Liver (tissue), 9 donors: ENCODE results near the gene PGR. TPM values are rescaled to one million over a fixed set of nuclear protein-coding genes. Genes with fewer than 3 reads are reported as not detected.

Experiments used
- DNase-seq: peaks from one replicate; pipeline ENCODE4 v3.0.0-alpha.2; 2017; ENCODE audit warnings: low spot score
- H3K27ac ChIP-seq, 2 donors: one replicate each; pipeline ENCODE4 v1.7.0; 2013; ENCODE audit warnings: inconsistent platforms in 2 of 2, low read length in 2 of 2, control low read depth in 1 of 2, low read depth in 1 of 2, mild to moderate bottlenecking in 1 of 2
- H3K27me3 ChIP-seq, 4 donors: one replicate each; pipeline versions ENCODE4 v1.6.1 to v1.7.0; 2013; ENCODE audit warnings: low read length in 3 of 4, inconsistent platforms in 1 of 4, mild to moderate bottlenecking in 1 of 4, moderate library complexity in 1 of 4; ENCODE audit not compliant: control insufficient read depth in 4 of 4, insufficient read depth in 4 of 4
- H3K36me3 ChIP-seq, 4 donors: one replicate each; pipeline versions ENCODE4 v1.6.1 to v1.7.0; 2013; ENCODE audit warnings: low read length in 3 of 4, mild to moderate bottlenecking in 3 of 4, low read depth in 1 of 4, moderate library complexity in 1 of 4; ENCODE audit not compliant: control insufficient read depth in 4 of 4, insufficient read depth in 3 of 4
- H3K4me1 ChIP-seq, 4 donors: one replicate each; pipeline versions ENCODE4 v1.6.1 to v1.7.0; 2013; ENCODE audit warnings: low read length in 3 of 4, mild to moderate bottlenecking in 3 of 4, moderate library complexity in 1 of 4; ENCODE audit not compliant: control insufficient read depth in 4 of 4, insufficient read depth in 4 of 4
- H3K4me3 ChIP-seq, 3 donors: one replicate each; pipeline versions ENCODE4 v1.6.1 to v1.7.0; 2013; ENCODE audit warnings: low read length in 3 of 3, control low read depth in 1 of 3, low read depth in 1 of 3, mild to moderate bottlenecking in 1 of 3
- H3K9ac ChIP-seq, 2 donors: one replicate each; pipeline ENCODE4 v1.7.0; 2013; ENCODE audit warnings: low read length in 2 of 2, mild to moderate bottlenecking in 2 of 2, moderate library complexity in 2 of 2, control low read depth in 1 of 2, low read depth in 1 of 2
- H3K9me3 ChIP-seq, 4 donors: one replicate each; pipeline versions ENCODE4 v1.6.1 to v1.7.0; 2013; ENCODE audit warnings: low read length in 3 of 4; ENCODE audit not compliant: control insufficient read depth in 4 of 4
- EGR1 ChIP-seq, 2 donors: IDR thresholded peaks; 2 replicates each; pipeline ENCODE4 v1.6.1; 2016 to 2018; ENCODE audit warnings: antibody characterized with exemption in 2 of 2, low read depth in 2 of 2
- FOXA1 ChIP-seq: IDR thresholded peaks from 2 replicates; pipeline ENCODE4 v1.6.1; 2016; ENCODE audit warnings: antibody characterized with exemption
- FOXA2 ChIP-seq: IDR thresholded peaks from 2 replicates; pipeline ENCODE4 v1.6.1; 2016; ENCODE audit warnings: antibody characterized with exemption
- GABPA ChIP-seq, 2 donors: IDR thresholded peaks in 1 of 2; conservative IDR thresholded peaks in 1 of 2; 2 replicates each; pipeline ENCODE4 v1.6.1; 2016; ENCODE audit warnings: antibody characterized with exemption in 2 of 2, mild to moderate bottlenecking in 1 of 2, moderate library complexity in 1 of 2
- HNF4A ChIP-seq, 2 donors: conservative IDR thresholded peaks; 2 replicates each; pipeline ENCODE4 v1.6.1; 2016; ENCODE audit warnings: antibody characterized with exemption in 2 of 2, mild to moderate bottlenecking in 2 of 2
- HNF4G ChIP-seq: IDR thresholded peaks from 2 replicates; pipeline ENCODE4 v1.6.1; 2016; ENCODE audit warnings: antibody characterized with exemption
- JUND ChIP-seq, 2 donors: IDR thresholded peaks; 2 replicates each; pipeline ENCODE4 v1.6.1; 2016; ENCODE audit warnings: antibody characterized with exemption in 2 of 2
- NR2F2 ChIP-seq: IDR thresholded peaks from 2 replicates; pipeline ENCODE4 v1.6.1; 2016; ENCODE audit warnings: antibody characterized with exemption
- RAD21 ChIP-seq, 2 donors: IDR thresholded peaks; 2 replicates each; pipeline ENCODE4 v1.6.1; 2016; ENCODE audit warnings: antibody characterized with exemption in 2 of 2, mild to moderate bottlenecking in 2 of 2
- RXRA ChIP-seq, 2 donors: IDR thresholded peaks; 2 replicates each; pipeline ENCODE4 v1.6.1; 2017 to 2018; ENCODE audit warnings: antibody characterized with exemption in 2 of 2, mild to moderate bottlenecking in 1 of 2
- SP1 ChIP-seq: IDR thresholded peaks from 2 replicates; pipeline ENCODE4 v1.6.1; 2018; ENCODE audit warnings: antibody characterized with exemption, mild to moderate bottlenecking
- TAF1 ChIP-seq: conservative IDR thresholded peaks from 2 replicates; pipeline ENCODE4 v1.6.1; 2016; ENCODE audit warnings: antibody characterized with exemption, mild to moderate bottlenecking
- YY1 ChIP-seq: IDR thresholded peaks from 2 replicates; pipeline ENCODE4 v1.6.1; 2016; ENCODE audit warnings: antibody characterized with exemption, mild to moderate bottlenecking
- WGBS: extraction: QIAGEN DNeasy Blood & Tissue Kit; methylation state at CpG from one replicate; pipeline ENCODE4 v1.1.7; 2013; 5-methylcytosine and 5-hydroxymethylcytosine counted together
- polyA plus RNA-seq, 2 donors: library from polyadenylated mRNA; stranded (reverse) in 1 of 2; unstranded in 1 of 2; fragments of 200-250 nt in 1 of 2; fragments of >200 nt in 1 of 2; fragmentation: Nextera tagmentation in 1 of 2; extraction: Ambion mirVana in 1 of 2; gene quantifications; one replicate each; pipeline versions ENCODE4 v1.2.1 to v1.2.3, GENCODE V29; 2013 to 2015
- total RNA-seq, 2 donors: library from RNA; depleted of rRNA; stranded (reverse); fragments of >200 nt; gene quantifications; one replicate each; pipeline ENCODE4 v1.2.3, GENCODE V29; 2014
- TF ChIP-seq, protein P1 (sequence below): fragments of 150-350 bp; IDR thresholded peaks from 2 replicates; pipeline ENCODE4 v1.5.1; 2017; ENCODE audit warnings: improper control_type of control experiment, low read depth, low read length; ENCODE audit not compliant: missing input control
- TF ChIP-seq, protein P2 (sequence below): IDR thresholded peaks from 2 replicates; pipeline ENCODE4 v1.6.1; 2016; ENCODE audit warnings: antibody characterized with exemption
- TF ChIP-seq, protein P3 (sequence below): IDR thresholded peaks from 2 replicates; pipeline ENCODE4 v1.6.1; 2016; ENCODE audit warnings: antibody characterized with exemption
- TF ChIP-seq, protein P4 (sequence below): IDR thresholded peaks from 2 replicates; pipeline ENCODE4 v1.6.1; 2016; ENCODE audit warnings: antibody characterized with exemption
- donor health status: healthy.
- donor health status: healthy.
- donor health status: healthy.
- donor health status: healthy.
- donor health status: healthy.

PGR gene
- total and polyA plus RNA-seq, 4 donors, result 0.04 to 0.17 (median 0.16) TPM; not detected in 1

DNA sequence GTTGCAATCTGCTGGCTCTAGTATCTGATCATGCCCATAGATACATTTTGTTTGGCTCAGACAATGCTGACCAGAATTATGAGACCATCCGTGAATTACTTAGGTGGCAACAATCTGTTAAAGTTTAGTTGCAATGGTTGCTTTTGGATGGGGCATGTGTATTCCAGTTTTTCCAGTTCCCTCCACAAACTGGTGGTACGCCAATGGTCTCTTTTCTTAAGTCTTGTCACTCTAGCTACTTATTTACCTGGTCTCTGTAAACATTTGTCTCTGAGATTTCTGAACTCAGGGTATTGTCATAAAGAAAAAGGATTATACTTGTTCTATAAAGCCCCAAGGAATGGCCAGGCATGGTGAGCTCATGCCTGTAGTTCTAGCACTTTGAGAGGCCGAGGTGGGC lies 65.9 kb downstream of the PGR start:
- 57% methylated on average over 3 of the region's 3 CpGs for WGBS
- no peaks in the 10 kb centered on the region for H3K27me3 ChIP-seq
- no peak for TF ChIP-seq GABPA (IDR thresholded peaks at IDR 0.05 in 1 of 2, conservative IDR thresholded peaks at IDR 0.05 in 1 of 2)
- TF ChIP-seq YY1, result no peak
- no peak for TF ChIP-seq JUND (IDR thresholded peaks at IDR 0.05)
- TF ChIP-seq, protein P1, sequence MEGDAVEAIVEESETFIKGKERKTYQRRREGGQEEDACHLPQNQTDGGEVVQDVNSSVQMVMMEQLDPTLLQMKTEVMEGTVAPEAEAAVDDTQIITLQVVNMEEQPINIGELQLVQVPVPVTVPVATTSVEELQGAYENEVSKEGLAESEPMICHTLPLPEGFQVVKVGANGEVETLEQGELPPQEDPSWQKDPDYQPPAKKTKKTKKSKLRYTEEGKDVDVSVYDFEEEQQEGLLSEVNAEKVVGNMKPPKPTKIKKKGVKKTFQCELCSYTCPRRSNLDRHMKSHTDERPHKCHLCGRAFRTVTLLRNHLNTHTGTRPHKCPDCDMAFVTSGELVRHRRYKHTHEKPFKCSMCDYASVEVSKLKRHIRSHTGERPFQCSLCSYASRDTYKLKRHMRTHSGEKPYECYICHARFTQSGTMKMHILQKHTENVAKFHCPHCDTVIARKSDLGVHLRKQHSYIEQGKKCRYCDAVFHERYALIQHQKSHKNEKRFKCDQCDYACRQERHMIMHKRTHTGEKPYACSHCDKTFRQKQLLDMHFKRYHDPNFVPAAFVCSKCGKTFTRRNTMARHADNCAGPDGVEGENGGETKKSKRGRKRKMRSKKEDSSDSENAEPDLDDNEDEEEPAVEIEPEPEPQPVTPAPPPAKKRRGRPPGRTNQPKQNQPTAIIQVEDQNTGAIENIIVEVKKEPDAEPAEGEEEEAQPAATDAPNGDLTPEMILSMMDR, result no peak
- no peak for TF ChIP-seq HNF4A (conservative IDR thresholded peaks at IDR 0.05)
- no peak for TF ChIP-seq EGR1 (IDR thresholded peaks at IDR 0.05; ENCODE audit: low read depth in 2 of 2)
- TF ChIP-seq, protein P2, sequence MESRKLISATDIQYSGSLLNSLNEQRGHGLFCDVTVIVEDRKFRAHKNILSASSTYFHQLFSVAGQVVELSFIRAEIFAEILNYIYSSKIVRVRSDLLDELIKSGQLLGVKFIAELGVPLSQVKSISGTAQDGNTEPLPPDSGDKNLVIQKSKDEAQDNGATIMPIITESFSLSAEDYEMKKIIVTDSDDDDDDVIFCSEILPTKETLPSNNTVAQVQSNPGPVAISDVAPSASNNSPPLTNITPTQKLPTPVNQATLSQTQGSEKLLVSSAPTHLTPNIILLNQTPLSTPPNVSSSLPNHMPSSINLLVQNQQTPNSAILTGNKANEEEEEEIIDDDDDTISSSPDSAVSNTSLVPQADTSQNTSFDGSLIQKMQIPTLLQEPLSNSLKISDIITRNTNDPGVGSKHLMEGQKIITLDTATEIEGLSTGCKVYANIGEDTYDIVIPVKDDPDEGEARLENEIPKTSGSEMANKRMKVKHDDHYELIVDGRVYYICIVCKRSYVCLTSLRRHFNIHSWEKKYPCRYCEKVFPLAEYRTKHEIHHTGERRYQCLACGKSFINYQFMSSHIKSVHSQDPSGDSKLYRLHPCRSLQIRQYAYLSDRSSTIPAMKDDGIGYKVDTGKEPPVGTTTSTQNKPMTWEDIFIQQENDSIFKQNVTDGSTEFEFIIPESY, result no peak
- TF ChIP-seq HNF4G, result no peak
- no peak for TF ChIP-seq FOXA2
- no peak for TF ChIP-seq FOXA1
- TF ChIP-seq RXRA (IDR thresholded peaks at IDR 0.05), result no peak
- TF ChIP-seq, protein P3, sequence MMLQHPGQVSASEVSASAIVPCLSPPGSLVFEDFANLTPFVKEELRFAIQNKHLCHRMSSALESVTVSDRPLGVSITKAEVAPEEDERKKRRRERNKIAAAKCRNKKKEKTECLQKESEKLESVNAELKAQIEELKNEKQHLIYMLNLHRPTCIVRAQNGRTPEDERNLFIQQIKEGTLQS, result no peak
- no peak for TF ChIP-seq NR2F2
- no peak for TF ChIP-seq SP1
- TF ChIP-seq TAF1, result no peak
- no peak for TF ChIP-seq RAD21 (IDR thresholded peaks at IDR 0.05)
- TF ChIP-seq, protein P4, sequence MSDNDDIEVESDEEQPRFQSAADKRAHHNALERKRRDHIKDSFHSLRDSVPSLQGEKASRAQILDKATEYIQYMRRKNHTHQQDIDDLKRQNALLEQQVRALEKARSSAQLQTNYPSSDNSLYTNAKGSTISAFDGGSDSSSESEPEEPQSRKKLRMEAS, result no peak

DNA sequence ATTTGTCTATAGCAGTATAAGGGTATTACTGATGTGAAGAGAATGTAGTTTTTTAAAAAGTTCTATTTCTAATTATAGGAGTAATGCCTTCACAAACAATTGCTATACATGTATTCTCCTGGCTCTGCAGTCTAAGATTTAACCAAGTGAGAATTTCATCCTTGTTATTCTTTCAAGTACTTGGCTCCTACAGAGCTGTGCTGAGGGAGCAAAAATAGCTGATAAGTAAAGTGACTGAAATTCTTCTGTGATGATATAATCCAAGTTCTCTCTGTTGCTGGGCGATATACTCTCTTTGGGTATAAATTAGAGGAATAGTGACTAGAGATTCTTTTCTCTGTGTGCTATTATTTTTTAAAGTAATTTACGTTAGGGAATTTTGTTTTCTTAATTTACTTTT lies 68.0 kb downstream of the PGR start:
- H3K4me1 ChIP-seq, result no peaks in the 10 kb centered on the region
- 65% methylated on average over 2 of the region's 2 CpGs for WGBS
- no peak for TF ChIP-seq RXRA (IDR thresholded peaks at IDR 0.05)
- no peak for TF ChIP-seq NR2F2
- TF ChIP-seq SP1, result no peak
- TF ChIP-seq, protein P3, result no peak
- TF ChIP-seq RAD21 (IDR thresholded peaks at IDR 0.05), result no peak
- no peak for DNase-seq
- H3K27me3 ChIP-seq, result no peaks in the 10 kb centered on the region
- H3K36me3 ChIP-seq, result no peaks in the 10 kb centered on the region
- no peaks in the 10 kb centered on the region for H3K9me3 ChIP-seq
- no peak overlapping the region for H3K4me3 ChIP-seq
- no peak overlapping the region for H3K9ac ChIP-seq
- H3K27ac ChIP-seq, result no peak overlapping the region

More for the DNA sequence above, 65.9 kb downstream of the PGR start:
- Histone ChIP-seq H3K27ac (no peak overlapping the region), H3K4me3 (no peak overlapping the region), H3K36me3 (no peaks in the 10 kb centered on the region), H3K4me1 (no peaks in the 10 kb centered on the region), H3K9me3 (no peaks in the 10 kb centered on the region), H3K9ac (no peak overlapping the region)
- DNase-seq, result no peak
